GM12875 (cell line): ENCODE results near the gene POLA1.
A peak's percentile ranks its signal among the peaks of the same experiment; 100 is the strongest.
"Not testable (repeated sequence)": the region's sequence is repeated elsewhere in the genome, so short reads cannot be mapped to it uniquely, and the experiment has no call there.

ENCODE experiments used
- H3K4me3 ChIP-seq: one replicate; pipeline ENCODE4 v1.5.1; 2011; ENCODE audit warnings: low read depth, low read length, control low read depth
- CTCF ChIP-seq: IDR thresholded peaks from 2 replicates; pipeline ENCODE4 v1.5.1; 2011; ENCODE audit warnings: low read depth, mild to moderate bottlenecking, control low read depth, inconsistent platforms, low read length, moderate library complexity, borderline replicate concordance; ENCODE audit not compliant: insufficient read depth

Gene POLA1

DNA sequence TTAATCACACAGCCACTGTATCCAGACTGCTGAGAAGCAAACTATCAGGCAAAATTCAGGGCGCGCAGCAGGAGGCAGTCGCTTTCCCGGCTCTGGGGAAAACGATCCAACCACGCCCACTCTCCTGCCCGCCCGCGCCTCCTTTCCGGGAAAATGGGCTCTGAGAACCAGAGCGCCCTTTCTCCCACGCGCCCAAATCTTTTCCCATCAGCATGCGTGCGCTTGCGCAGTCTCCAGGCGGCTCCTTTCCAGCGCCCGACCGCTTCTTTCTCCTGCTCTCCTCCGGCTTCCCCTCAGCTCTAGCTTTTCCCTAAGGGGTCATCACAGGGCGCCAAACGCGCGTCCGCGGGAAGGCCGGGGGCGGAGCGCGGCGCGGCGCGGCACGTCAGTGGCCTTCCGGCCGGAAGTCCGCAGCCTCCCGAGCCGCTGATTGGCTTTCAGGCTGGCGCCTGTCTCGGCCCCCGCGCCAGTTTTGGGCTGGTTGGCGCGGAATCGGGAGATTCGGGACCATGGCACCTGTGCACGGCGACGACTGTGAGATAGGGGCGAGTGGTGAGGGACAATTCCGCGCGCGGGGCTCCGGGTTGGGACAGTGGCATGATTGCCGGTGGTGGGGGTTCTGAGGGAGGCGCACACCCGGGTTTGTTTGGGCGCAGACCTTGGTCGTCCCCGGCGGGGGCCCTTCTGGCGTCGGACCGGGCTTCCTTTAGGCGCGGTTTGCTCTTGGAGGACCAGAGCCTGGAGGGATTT, at the start of gene POLA1:
Gene POLA1, plus strand, starts transcription at position 466 of the 750 bp plus-strand sequence. Its CDS starts 44 bp downstream, at position 510.
- H3K4me3 ChIP-seq: peak within 1 kb of the TSS; percentile 76
- no peak for TF ChIP-seq CTCF

- no peak overlapping the region for H3K4me3 ChIP-seq
- TF ChIP-seq CTCF: no peak
These were observed 47.7 kb upstream of the POLA1 start for GRCh38 chrX:24646006-24646405.

DNA sequence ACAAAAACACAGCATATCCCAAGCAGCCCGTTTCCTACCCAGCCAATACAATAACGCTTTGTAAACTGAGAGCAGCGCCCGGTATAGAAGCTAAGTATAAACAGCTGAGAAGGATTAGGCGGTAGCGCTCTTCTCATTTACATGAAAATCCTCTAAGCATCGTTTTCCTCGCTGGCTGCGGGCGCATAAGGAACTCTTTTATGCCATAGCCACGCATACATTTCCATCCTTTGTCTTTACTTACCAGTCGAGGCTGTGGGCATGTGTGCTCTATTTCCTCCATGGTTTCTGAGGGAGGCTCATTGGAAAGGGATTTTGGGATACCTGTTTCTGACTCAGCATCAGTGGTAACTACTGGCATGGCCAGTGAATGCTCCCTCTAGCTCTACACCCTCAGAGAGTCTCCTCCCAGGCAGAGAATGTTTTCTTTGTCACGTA, 47.0 kb upstream of the POLA1 start:
- no peak for TF ChIP-seq CTCF
- H3K4me3 ChIP-seq: no peak overlapping the region

DNA sequence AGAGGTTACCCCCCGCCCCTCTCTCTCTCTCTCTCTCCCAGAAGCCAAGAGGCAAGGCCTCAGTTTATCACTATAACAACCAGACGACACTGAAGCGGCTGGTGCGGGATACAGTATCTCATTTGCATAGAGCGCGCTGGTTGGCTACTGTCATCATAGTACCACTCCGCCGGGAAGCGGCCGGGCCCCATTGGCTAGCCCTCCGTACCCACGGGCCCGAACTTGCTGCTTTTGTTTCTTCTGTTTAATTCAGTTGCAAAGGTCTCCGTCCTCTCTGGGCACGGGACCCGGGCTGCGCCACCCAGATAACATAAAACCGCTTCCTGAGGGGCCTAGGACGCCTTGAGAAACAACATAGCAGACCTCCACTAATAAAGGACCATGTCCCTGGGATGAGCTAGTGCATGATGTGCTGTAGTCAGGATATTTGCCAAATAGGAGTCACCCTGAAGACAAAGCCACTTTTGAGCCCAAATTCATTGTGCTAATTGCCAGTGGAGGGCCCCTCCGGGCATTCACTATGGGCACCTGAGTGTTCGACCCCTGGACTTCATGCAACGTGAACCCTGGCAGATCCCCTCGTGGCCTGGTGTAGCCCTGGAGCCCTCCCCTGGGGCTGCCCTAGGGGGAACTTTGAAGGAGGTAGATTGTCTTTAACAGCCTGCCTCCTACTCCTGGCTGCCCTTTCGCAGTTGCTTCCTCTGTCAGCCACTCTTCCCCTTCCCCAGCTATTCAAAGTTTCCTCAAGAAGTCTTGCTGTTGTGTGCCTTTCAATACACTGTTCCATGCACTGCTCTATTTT, 46.3 kb upstream of the POLA1 start, which contains the start of gene PCYT1B:
Gene PCYT1B, minus strand, starts transcription at position 91 of the 802 bp plus-strand sequence. CDS start 242 bp downstream, outside the sequence.
- no peak within 1 kb of the TSS for H3K4me3 ChIP-seq
- TF ChIP-seq CTCF: no peak

DNA sequence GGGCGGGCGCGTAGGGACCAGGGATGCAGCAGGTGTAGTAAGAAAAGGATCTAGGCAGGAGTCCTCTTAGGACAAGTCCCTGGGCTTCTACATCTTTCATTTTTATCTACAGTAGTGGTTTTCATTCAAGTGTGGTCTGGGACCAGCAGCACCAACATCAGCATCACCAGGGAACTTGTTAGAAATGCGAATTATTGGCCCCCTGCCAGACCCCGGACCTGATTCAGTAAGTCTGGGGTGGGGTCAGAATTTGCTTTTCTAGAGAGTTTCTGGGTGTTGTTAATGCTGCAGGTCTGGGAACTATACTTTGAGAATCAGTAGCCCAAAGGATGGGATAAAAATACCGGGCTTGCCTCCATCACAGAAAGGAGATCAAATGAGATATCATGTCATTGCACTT, 45.2 kb upstream of the POLA1 start:
- TF ChIP-seq CTCF: no peak
- no peak overlapping the region for H3K4me3 ChIP-seq

GRCh38 chrX:24651783-24652182, 41.9 kb upstream of the POLA1 start:
- TF ChIP-seq CTCF: no peak
- no peak overlapping the region for H3K4me3 ChIP-seq

- H3K4me3 ChIP-seq: not testable (repeated sequence)
These were observed 38.0 kb upstream of the POLA1 start for GRCh38 chrX:24655679-24656078.
